Measurements from ENCODE around the gene MAJIN.

Gene MAJIN

DNA sequence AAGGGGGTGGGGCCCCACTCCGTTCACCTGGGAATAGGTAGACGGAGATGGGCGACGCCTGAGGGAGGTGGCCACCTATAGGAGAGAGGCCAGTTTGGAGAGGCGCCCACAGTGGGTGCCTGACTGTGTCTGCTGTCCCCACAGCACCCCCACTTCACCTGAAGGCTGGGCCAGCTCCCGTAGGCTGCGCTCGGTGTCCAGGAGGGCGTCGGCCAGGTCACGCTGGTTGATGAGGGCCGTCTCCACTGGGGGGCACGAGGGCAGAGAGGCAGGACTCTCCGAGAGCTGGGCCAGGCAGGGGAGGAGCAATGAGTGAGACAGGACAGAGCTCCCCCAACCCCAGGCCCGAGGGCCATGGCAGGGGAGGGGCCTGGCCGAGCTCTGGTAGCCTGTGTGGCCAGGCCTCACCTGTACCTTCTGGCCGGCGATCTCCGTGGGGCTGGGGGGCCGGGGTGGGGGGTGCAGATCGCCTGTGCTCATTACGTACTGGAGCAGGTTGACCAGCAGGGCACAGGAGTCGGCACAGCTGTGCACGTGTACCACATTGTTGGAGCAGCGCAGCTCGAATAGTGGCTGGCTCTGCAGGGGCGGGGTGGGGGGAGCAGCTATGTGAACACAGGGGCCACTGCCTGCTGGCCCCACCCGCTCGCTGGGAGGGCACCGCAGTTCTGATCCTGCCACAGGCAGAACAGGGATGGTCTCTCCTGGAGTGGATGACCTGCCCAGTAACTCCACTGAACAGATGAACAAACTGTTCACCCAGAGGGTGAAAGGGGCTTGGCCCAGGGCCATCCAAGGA is 69.6 kb downstream of the MAJIN start:
- TF ChIP-seq, protein P1, sequence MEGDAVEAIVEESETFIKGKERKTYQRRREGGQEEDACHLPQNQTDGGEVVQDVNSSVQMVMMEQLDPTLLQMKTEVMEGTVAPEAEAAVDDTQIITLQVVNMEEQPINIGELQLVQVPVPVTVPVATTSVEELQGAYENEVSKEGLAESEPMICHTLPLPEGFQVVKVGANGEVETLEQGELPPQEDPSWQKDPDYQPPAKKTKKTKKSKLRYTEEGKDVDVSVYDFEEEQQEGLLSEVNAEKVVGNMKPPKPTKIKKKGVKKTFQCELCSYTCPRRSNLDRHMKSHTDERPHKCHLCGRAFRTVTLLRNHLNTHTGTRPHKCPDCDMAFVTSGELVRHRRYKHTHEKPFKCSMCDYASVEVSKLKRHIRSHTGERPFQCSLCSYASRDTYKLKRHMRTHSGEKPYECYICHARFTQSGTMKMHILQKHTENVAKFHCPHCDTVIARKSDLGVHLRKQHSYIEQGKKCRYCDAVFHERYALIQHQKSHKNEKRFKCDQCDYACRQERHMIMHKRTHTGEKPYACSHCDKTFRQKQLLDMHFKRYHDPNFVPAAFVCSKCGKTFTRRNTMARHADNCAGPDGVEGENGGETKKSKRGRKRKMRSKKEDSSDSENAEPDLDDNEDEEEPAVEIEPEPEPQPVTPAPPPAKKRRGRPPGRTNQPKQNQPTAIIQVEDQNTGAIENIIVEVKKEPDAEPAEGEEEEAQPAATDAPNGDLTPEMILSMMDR (IDR thresholded peaks at IDR 0.05; ENCODE audit: insufficient read depth, low read length, poor library complexity, severe bottlenecking) = no peak
- no peaks in the 10 kb centered on the region for H3K27me3 ChIP-seq (replicated peaks; ENCODE audit: control insufficient read depth, insufficient read depth, low read length)

DNA sequence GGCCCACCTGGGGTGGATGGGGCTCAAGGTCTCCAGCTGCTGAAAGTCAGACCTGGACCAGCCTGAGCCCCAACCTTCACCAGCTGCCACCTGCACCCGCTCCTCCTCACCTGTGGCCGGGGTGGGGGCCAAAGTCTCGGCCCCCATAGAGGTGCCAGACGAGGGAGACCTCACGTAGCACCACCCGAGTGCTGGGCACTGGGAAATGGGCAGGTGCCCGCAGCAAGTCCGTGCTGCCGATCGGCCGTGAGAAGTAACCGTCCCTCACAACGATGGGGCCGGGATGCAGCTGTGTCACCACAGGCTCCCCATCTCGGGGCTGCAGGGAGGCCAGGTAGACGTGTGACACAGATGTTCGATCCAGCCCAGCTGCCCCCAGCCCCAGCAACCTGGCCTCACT is 71.1 kb downstream of the MAJIN start:
- H3K27me3 ChIP-seq (replicated peaks; ENCODE audit: control insufficient read depth, insufficient read depth, low read length) = no peaks in the 10 kb centered on the region
- TF ChIP-seq, protein P1 (IDR thresholded peaks at IDR 0.05; ENCODE audit: insufficient read depth, low read length, poor library complexity, severe bottlenecking) = no peak
- peaks cover 16% of the 10 kb centered on the region for H3K36me3 ChIP-seq (ENCODE audit: control insufficient read depth, insufficient read depth, low read length)
- no peak for DNase-seq (ENCODE audit: extremely low read depth, insufficient read length)
- no peak overlapping the region for H3K4me3 ChIP-seq (replicated peaks; ENCODE audit: low read depth, low read length)

More for the DNA sequence above, 69.6 kb downstream of the MAJIN start:
- DNase-seq (ENCODE audit: extremely low read depth, insufficient read length) = no peak
- H3K4me3 ChIP-seq (replicated peaks; ENCODE audit: low read depth, low read length) = no peak overlapping the region
- H3K36me3 ChIP-seq (ENCODE audit: control insufficient read depth, insufficient read depth, low read length) = peaks cover 19% of the 10 kb centered on the region

DNA sequence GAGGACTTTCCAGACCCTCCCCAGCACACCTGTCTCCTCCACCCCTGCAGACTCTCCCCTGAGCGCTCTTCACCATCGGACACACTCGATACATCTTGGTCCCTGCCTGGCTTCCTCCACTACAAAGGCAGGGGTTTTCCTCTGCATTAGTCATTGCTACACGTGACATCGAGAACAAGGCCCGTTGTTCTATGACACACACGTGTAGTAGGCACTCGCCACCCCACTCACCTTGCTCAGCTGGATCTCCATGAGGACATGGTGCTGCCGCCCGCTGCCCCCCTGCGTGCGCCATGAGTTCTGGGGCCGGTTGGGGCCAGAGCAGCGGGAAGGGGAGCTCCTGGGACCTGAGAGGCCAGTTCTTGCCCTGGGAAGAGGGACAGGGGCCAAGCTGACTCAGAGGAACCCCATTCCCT is 71.6 kb downstream of the MAJIN start:
- no peak overlapping the region for H3K4me3 ChIP-seq (replicated peaks; ENCODE audit: low read depth, low read length)
- H3K36me3 ChIP-seq (ENCODE audit: control insufficient read depth, insufficient read depth, low read length) = peaks cover 14% of the 10 kb centered on the region
- H3K27me3 ChIP-seq (replicated peaks; ENCODE audit: control insufficient read depth, insufficient read depth, low read length) = no peaks in the 10 kb centered on the region
- DNase-seq (ENCODE audit: extremely low read depth, insufficient read length) = no peak
- TF ChIP-seq, protein P1 (IDR thresholded peaks at IDR 0.05; ENCODE audit: insufficient read depth, low read length, poor library complexity, severe bottlenecking) = no peak

DNA sequence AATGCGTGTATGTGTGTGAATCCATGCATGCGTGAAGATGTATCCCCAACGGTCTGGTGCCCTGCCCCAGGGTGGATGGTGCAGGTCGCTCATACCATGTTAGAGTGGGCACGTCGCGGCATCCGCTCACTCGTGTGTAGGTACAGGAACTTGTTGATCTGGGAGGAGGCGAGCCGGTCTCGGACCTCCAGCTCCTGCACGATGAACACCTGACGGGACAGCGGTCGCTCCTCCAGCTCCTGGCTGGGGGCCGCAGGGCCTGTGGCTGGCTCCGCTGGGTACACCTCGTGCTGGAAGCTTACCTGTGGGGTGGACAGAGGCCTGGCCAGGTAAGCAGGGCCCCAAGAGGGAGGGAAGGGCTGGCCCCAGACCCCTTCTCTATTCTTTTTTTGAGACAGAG is 73.4 kb downstream of the MAJIN start:
- peaks cover 15% of the 10 kb centered on the region for H3K36me3 ChIP-seq (ENCODE audit: control insufficient read depth, insufficient read depth, low read length)
- H3K27me3 ChIP-seq (replicated peaks; ENCODE audit: control insufficient read depth, insufficient read depth, low read length) = no peaks in the 10 kb centered on the region
- DNase-seq (ENCODE audit: extremely low read depth, insufficient read length) = no peak
- TF ChIP-seq, protein P1 (IDR thresholded peaks at IDR 0.05; ENCODE audit: insufficient read depth, low read length, poor library complexity, severe bottlenecking) = no peak
- no peak overlapping the region for H3K4me3 ChIP-seq (replicated peaks; ENCODE audit: low read depth, low read length)

DNA sequence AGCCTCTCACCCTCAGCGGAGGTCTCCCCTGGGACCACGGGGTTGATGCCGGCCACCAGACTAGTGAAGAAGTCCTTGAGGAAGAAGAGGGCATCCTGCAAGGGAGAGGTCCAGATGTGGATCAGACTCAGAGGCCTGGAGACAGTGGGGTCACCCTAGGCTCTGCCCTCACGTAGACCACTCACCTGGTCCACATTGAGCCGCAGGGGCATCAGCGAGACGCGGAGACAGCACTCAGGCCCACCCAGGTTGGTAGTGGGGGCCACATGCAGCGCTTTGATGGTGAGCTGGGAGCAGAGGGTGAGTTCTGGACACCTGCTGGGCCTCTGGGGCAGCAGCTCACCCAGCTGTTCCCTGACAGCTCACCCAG is 73.8 kb downstream of the MAJIN start:
- TF ChIP-seq, protein P1 (IDR thresholded peaks at IDR 0.05; ENCODE audit: insufficient read depth, low read length, poor library complexity, severe bottlenecking) = no peak
- no peak for DNase-seq (ENCODE audit: extremely low read depth, insufficient read length)
- H3K27me3 ChIP-seq (replicated peaks; ENCODE audit: control insufficient read depth, insufficient read depth, low read length) = no peaks in the 10 kb centered on the region
- peaks cover 15% of the 10 kb centered on the region for H3K36me3 ChIP-seq (ENCODE audit: control insufficient read depth, insufficient read depth, low read length)
- no peak overlapping the region for H3K4me3 ChIP-seq (replicated peaks; ENCODE audit: low read depth, low read length)

Measured in GM06990 (cell line).